SK-N-SH (cell line): ENCODE measurements around the gene GPATCH4. TPM values are rescaled to one million over a fixed set of nuclear protein-coding genes. Genes with fewer than 3 reads are reported as not detected.

ENCODE experiments used
- CTCF ChIA-PET: fragments of 300-600, 350-600 bp; formaldehyde crosslinking; extraction: SDS; loops from one replicate; lab custom pipeline; 2021; lab: Yijun Ruan, JAX
- POLR2A ChIA-PET: fragments of 350-600 bp; sonication (Branson Sonifier 250); formaldehyde crosslinking; extraction: SDS; loops from one replicate; lab custom pipeline; 2020; ENCODE audit warnings: antibody characterized with exemption, inconsistent platforms; lab: Yijun Ruan, JAX
- DNase-seq: peaks from one replicate; pipeline ENCODE4 v3.0.0; 2012
- H2AFZ ChIP-seq: fragments of 200-600 bp; sonication (generic); 2 replicates; pipeline ENCODE4 v1.8.1; 2016; ENCODE audit warnings: antibody characterized with exemption, mild to moderate bottlenecking, low read depth
- H3F3A ChIP-seq: fragments of 200-600 bp; sonication (generic); replicated peaks from 2 replicates; pipeline ENCODE3; 2016; ENCODE audit warnings: antibody characterized with exemption, mild to moderate bottlenecking; ENCODE audit not compliant: insufficient read depth
- H3K27ac ChIP-seq, 2 experiments: fragments of 200-500 bp in 1 of 2; fragments of 200-600 bp in 1 of 2; sonication (Bioruptor generic) in 1 of 2; sonication (generic), shearing (Covaris generic) in 1 of 2; 2 replicates each; pipeline versions ENCODE4 v1.5.1 to v1.6.1; 2014 to 2016; ENCODE audit warnings: low read depth in 2 of 2, inconsistent platforms in 1 of 2, low read length in 1 of 2, mild to moderate bottlenecking in 1 of 2, mixed read lengths in 1 of 2
- H3K27me3 ChIP-seq: fragments of 200-600 bp; sonication (generic), shearing (Covaris generic); 2 replicates; pipeline ENCODE4 v1.6.1; 2016; ENCODE audit warnings: mixed run types; ENCODE audit not compliant: insufficient read depth
- H3K36me3 ChIP-seq, 2 experiments: fragments of 200-500 bp in 1 of 2; fragments of 200-600 bp in 1 of 2; sonication (Bioruptor generic) in 1 of 2; sonication (generic) in 1 of 2; replicated peaks in 1 of 2; 2 replicates each; pipeline versions ENCODE3 to v1.5.1; 2014 to 2016; ENCODE audit warnings: low read length in 1 of 2, mild to moderate bottlenecking in 1 of 2; ENCODE audit not compliant: insufficient read depth in 2 of 2, control insufficient read depth in 1 of 2
- H3K4me1 ChIP-seq, 2 experiments: fragments of 200-500 bp in 1 of 2; fragments of 200-600 bp in 1 of 2; sonication (Bioruptor generic) in 1 of 2; sonication (generic), shearing (Covaris generic) in 1 of 2; 2 replicates each; pipeline versions ENCODE4 v1.5.1 to v1.6.1; 2014 to 2016; ENCODE audit warnings: low read depth in 1 of 2, low read length in 1 of 2, mixed run types in 1 of 2; ENCODE audit not compliant: insufficient read depth in 2 of 2, control insufficient read depth in 1 of 2
- H3K4me2 ChIP-seq: fragments of 200-600 bp; sonication (generic), shearing (Covaris generic); 2 replicates; pipeline ENCODE4 v1.6.1; 2017; ENCODE audit warnings: mixed run types
- H3K4me3 ChIP-seq, 2 experiments: fragments of 200-500 bp in 1 of 2; fragments of 200-600 bp in 1 of 2; sonication (Bioruptor generic) in 1 of 2; sonication (generic), shearing (Covaris generic) in 1 of 2; 2 replicates each; pipeline versions ENCODE4 v1.5.1 to v1.8.1; 2014 to 2016; ENCODE audit warnings: low read depth in 2 of 2, inconsistent platforms in 1 of 2, low read length in 1 of 2, mild to moderate bottlenecking in 1 of 2, mixed read lengths in 1 of 2, moderate library complexity in 1 of 2
- H3K79me2 ChIP-seq: fragments of 200-600 bp; sonication (generic); 2 replicates; pipeline ENCODE4 v1.8.1; 2017; ENCODE audit warnings: mild to moderate bottlenecking; ENCODE audit not compliant: insufficient read depth
- H3K9ac ChIP-seq: fragments of 200-600 bp; sonication (generic); 2 replicates; pipeline ENCODE4 v1.6.1; 2017; ENCODE audit warnings: mixed run types
- H3K9me2 ChIP-seq: fragments of 200-600 bp; sonication (generic); 2 replicates; pipeline ENCODE4 v1.6.1; 2017; ENCODE audit warnings: mixed run types
- H3K9me3 ChIP-seq: fragments of 200-600 bp; sonication (generic); 2 replicates; pipeline ENCODE4 v1.6.1; 2017; ENCODE audit warnings: mixed run types, mild to moderate bottlenecking, moderate library complexity
- H4K20me1 ChIP-seq: fragments of 200-600 bp; sonication (generic); 2 replicates; pipeline ENCODE4 v1.6.1; 2017; ENCODE audit warnings: mild to moderate bottlenecking, mixed run types; ENCODE audit not compliant: insufficient read depth
- CHD2 ChIP-seq: fragments of 150-350 bp; IDR thresholded peaks from 2 replicates; pipeline ENCODE4 v1.6.1; 2018; ENCODE audit warnings: low read length; ENCODE audit not compliant: partially characterized antibody
- ELF1 ChIP-seq: IDR thresholded peaks from 2 replicates; pipeline ENCODE4 v1.4.0; 2012
- EP300 ChIP-seq, 2 experiments: IDR thresholded peaks; 2 replicates each; pipeline versions ENCODE4 v1.4.0 to v1.6.1; 2012; ENCODE audit warnings: borderline replicate concordance in 1 of 2, low read depth in 1 of 2, low read length in 1 of 2
- EZH2phosphoT487 ChIP-seq: fragments of 200-600 bp; sonication (generic); IDR thresholded peaks from 2 replicates; pipeline ENCODE4 v1.6.1; 2017; ENCODE audit warnings: low read depth, mixed run types, mild to moderate bottlenecking, antibody characterized with exemption, moderate library complexity, borderline replicate concordance
- FOXJ3 ChIP-seq: sonication (generic); formaldehyde crosslinking; IDR thresholded peaks from 2 replicates; pipeline ENCODE4 v1.5.1; 2020; ENCODE audit warnings: mild to moderate bottlenecking, missing genetic modification reagents
- FOXM1 ChIP-seq: IDR thresholded peaks from 2 replicates; pipeline ENCODE4 v1.4.0; 2012; ENCODE audit warnings: low read depth, mild to moderate bottlenecking
- GABPA ChIP-seq: IDR thresholded peaks from 2 replicates; pipeline ENCODE4 v1.4.0; 2012; ENCODE audit warnings: low read depth, mild to moderate bottlenecking
- GATA2 ChIP-seq: sonication (generic); formaldehyde crosslinking; IDR thresholded peaks from 2 replicates; pipeline ENCODE4 v1.5.0; 2020; ENCODE audit warnings: mild to moderate bottlenecking, missing genetic modification reagents
- JUND ChIP-seq: IDR thresholded peaks from 2 replicates; pipeline ENCODE4 v1.4.0; 2012
- MEF2A ChIP-seq: IDR thresholded peaks from 2 replicates; pipeline ENCODE4 v1.4.0; 2012; ENCODE audit warnings: low read depth, borderline replicate concordance
- MXI1 ChIP-seq: IDR thresholded peaks from 2 replicates; pipeline ENCODE4 v1.6.1; 2012; ENCODE audit warnings: mild to moderate bottlenecking, low read depth, low read length, improper control_type of control experiment
- NFIC ChIP-seq: IDR thresholded peaks from 2 replicates; pipeline ENCODE4 v1.4.0; 2012; ENCODE audit warnings: borderline replicate concordance
- NRF1 ChIP-seq: IDR thresholded peaks from 2 replicates; pipeline ENCODE4 v1.6.1; 2012; ENCODE audit warnings: low read depth, mild to moderate bottlenecking, low read length
- POLR2AphosphoS5 ChIP-seq: IDR thresholded peaks from 2 replicates; pipeline ENCODE4 v1.6.1; 2012; ENCODE audit warnings: low read depth, low read length
- RAD21 ChIP-seq: IDR thresholded peaks from 2 replicates; pipeline ENCODE4 v1.6.1; 2012; ENCODE audit warnings: mild to moderate bottlenecking, low read length
- RCOR1 ChIP-seq: fragments of 150-350 bp; IDR thresholded peaks from 2 replicates; pipeline ENCODE4 v1.6.1; 2017; ENCODE audit warnings: antibody characterized with exemption, low read length
- RFX5 ChIP-seq: IDR thresholded peaks from 2 replicates; pipeline ENCODE4 v1.6.1; 2012; ENCODE audit warnings: mild to moderate bottlenecking, improper control_type of control experiment, low read length
- RXRA ChIP-seq: IDR thresholded peaks from 2 replicates; pipeline ENCODE4 v1.4.0; 2012; ENCODE audit warnings: low read depth, mild to moderate bottlenecking, borderline replicate concordance
- TAF1 ChIP-seq: IDR thresholded peaks from 2 replicates; pipeline ENCODE4 v1.6.1; 2012; ENCODE audit warnings: low read depth, mild to moderate bottlenecking, low read length, moderate library complexity, borderline replicate concordance
- TCF12 ChIP-seq: IDR thresholded peaks from 2 replicates; pipeline ENCODE4 v1.4.0; 2012
- YY1 ChIP-seq: IDR thresholded peaks from 2 replicates; pipeline ENCODE4 v1.4.0; 2012; ENCODE audit warnings: low read depth, mild to moderate bottlenecking
- WGBS: methylation state at CpG from one replicate; pipeline ENCODE4 v1.1.6; 2017; ENCODE audit warnings: low lambda C conversion rate; 5-methylcytosine and 5-hydroxymethylcytosine counted together
- polyA plus RNA-seq, 3 experiments: library from polyadenylated mRNA; depleted of rRNA; stranded (reverse); fragments of >200 nt; gene quantifications; 2 replicates each; pipeline ENCODE4 v1.2.3, GENCODE V29; 2012
- TF ChIP-seq, protein P1 (sequence below): IDR thresholded peaks from 2 replicates; pipeline ENCODE4 v1.4.0; 2012; ENCODE audit warnings: low read depth
- TF ChIP-seq, protein P2 (sequence below): fragments of 150-350 bp; IDR thresholded peaks from 2 replicates; pipeline ENCODE4 v1.6.1; 2017; ENCODE audit warnings: antibody characterized with exemption, low read length, low read depth, borderline replicate concordance
- TF ChIP-seq, protein P3 (sequence below): IDR thresholded peaks from 2 replicates; pipeline ENCODE4 v1.6.1; 2012; ENCODE audit warnings: mild to moderate bottlenecking, low read depth, low read length, moderate library complexity

GPATCH4 gene
- polyA plus RNA-seq, 1 of the 3 experiments (the other 2 are of a cell fraction): 36.6 TPM

DNA sequence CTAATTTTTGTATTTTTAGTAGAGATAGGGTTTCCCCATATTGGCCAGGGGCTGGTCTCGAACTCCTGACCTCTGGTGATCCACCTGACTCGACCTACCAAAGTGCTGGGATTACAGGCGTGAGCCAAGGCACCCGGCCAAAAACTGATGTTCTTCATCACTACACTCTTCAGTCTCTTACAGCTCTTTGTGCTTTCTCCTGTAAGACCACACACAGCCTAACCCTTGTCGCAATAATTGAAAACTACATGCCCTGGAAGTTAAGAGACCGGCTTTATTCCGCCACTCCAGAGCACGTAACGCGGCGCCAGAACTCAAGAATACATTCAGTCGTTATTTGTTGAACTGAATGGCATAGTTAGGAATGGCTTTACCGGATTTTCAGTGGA, 552 bp downstream of the GPATCH4 start:
- no peaks in the 10 kb centered on the region for H4K20me1 ChIP-seq
- peaks cover 6 to 9% of the 10 kb centered on the region in 2 experiments; a peak in 2 of 4 replicates for H3K4me1 ChIP-seq
- WGBS: under 1% methylated on average over 13 of the region's 13 CpGs
- H3K79me2 ChIP-seq: peaks cover 32% of the 10 kb centered on the region
- H3K9me2 ChIP-seq: no peaks in the 10 kb centered on the region
- no peaks in the 10 kb centered on the region for H3K9me3 ChIP-seq
- H3K36me3 ChIP-seq: peaks cover 31 to 32% of the 10 kb centered on the region in 2 experiments
- POLR2A ChIA-PET: interaction anchor here (1.5 kb wide), 1 partner anchor 9 kb away, joined by 9 read pairs; the partner anchor contains the start of gene NAXE
- H3K4me3 ChIP-seq: peak overlapping the region; percentile 72 to 92
- TF ChIP-seq POLR2AphosphoS5 (no peak), TCF12 (no peak), GATA2 (CRISPR knock-in tag) (no peak), GABPA (no peak), RXRA (no peak), TAF1 (no peak), CHD2 (no peak), RCOR1 (no peak), MXI1 (no peak), RAD21 (no peak), FOXM1 (no peak)
- TF ChIP-seq, all 33 proteins: peak for 0
- Histone ChIP-seq H3K27me3 (no peaks in the 10 kb centered on the region), H2AFZ (peak overlapping the region; percentile 90), H3K9ac (peak overlapping the region; percentile 83), H3K27ac (peak overlapping the region; percentile 85 to 89), H3F3A (peaks cover 10% of the 10 kb centered on the region), H3K4me2 (peak overlapping the region; percentile 85)
- CTCF ChIA-PET: interaction anchor here (0.8 to 4.4 kb wide), 11 partner anchors 8 to 215 kb away, joined by 3 to 24 read pairs (median 3); partner anchors contain the start of genes HAPLN2 and NAXE
- no peak for DNase-seq

DNA sequence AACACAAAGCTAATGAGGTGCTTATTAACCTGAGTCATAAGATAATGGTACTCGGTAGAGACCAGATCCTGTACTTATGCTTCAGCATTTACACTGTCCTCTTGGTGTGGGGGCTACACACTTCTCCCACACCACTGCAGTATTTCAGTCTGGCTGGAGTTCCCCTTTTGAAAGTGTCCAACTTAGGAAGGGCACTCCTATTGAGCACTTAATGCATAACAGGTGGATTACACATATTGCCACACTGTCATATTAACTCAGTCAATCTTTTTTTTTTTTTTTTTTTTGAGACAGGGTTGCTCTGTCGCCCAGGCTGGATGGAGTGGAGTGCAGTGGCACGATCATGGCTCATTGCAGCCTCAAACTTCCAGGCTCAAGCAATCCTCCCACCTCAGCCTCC, 1.5 kb downstream of the GPATCH4 start:
- no peak overlapping the region for H2AFZ ChIP-seq
- no peaks in the 10 kb centered on the region for H3K27me3 ChIP-seq
- peaks cover 10% of the 10 kb centered on the region for H3F3A ChIP-seq
- no peak overlapping the region for H3K9ac ChIP-seq
- H4K20me1 ChIP-seq: no peaks in the 10 kb centered on the region
- H3K36me3 ChIP-seq: peaks cover 40 to 41% of the 10 kb centered on the region in 2 experiments
- no peak for DNase-seq
- H3K79me2 ChIP-seq: peaks cover 32% of the 10 kb centered on the region
- POLR2A ChIA-PET: interaction anchor here (0.6 to 1.5 kb wide), 3 partner anchors 8 to 11 kb away, joined by 4 to 9 read pairs (median 4); partner anchors contain the start of gene NAXE
- 52% methylated on average over 3 of the region's 3 CpGs for WGBS
- no peak overlapping the region for H3K4me3 ChIP-seq
- H3K27ac ChIP-seq: no peak overlapping the region
- no peak for TF ChIP-seq JUND
- no peak for TF ChIP-seq TAF1
- TF ChIP-seq FOXJ3 (CRISPR knock-in tag): no peak
- no peak for TF ChIP-seq GATA2 (CRISPR knock-in tag)
- TF ChIP-seq, protein P1, sequence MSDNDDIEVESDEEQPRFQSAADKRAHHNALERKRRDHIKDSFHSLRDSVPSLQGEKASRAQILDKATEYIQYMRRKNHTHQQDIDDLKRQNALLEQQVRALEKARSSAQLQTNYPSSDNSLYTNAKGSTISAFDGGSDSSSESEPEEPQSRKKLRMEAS: no peak
- no peak for TF ChIP-seq EP300 (IDR thresholded peaks at IDR 0.05; ENCODE audit: borderline replicate concordance in 1 of 2, low read depth in 1 of 2, low read length in 1 of 2)
- TF ChIP-seq, protein P2, sequence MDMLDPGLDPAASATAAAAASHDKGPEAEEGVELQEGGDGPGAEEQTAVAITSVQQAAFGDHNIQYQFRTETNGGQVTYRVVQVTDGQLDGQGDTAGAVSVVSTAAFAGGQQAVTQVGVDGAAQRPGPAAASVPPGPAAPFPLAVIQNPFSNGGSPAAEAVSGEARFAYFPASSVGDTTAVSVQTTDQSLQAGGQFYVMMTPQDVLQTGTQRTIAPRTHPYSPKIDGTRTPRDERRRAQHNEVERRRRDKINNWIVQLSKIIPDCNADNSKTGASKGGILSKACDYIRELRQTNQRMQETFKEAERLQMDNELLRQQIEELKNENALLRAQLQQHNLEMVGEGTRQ: no peak
- no peak for TF ChIP-seq GABPA
- TF ChIP-seq ELF1: no peak
- no peak for TF ChIP-seq RFX5
- TF ChIP-seq MEF2A: no peak
- no peak for TF ChIP-seq YY1
- TF ChIP-seq NRF1: no peak
- TF ChIP-seq EZH2phosphoT487: no peak
- TF ChIP-seq MXI1: no peak
- no peak for TF ChIP-seq NFIC
- TF ChIP-seq, protein P3, sequence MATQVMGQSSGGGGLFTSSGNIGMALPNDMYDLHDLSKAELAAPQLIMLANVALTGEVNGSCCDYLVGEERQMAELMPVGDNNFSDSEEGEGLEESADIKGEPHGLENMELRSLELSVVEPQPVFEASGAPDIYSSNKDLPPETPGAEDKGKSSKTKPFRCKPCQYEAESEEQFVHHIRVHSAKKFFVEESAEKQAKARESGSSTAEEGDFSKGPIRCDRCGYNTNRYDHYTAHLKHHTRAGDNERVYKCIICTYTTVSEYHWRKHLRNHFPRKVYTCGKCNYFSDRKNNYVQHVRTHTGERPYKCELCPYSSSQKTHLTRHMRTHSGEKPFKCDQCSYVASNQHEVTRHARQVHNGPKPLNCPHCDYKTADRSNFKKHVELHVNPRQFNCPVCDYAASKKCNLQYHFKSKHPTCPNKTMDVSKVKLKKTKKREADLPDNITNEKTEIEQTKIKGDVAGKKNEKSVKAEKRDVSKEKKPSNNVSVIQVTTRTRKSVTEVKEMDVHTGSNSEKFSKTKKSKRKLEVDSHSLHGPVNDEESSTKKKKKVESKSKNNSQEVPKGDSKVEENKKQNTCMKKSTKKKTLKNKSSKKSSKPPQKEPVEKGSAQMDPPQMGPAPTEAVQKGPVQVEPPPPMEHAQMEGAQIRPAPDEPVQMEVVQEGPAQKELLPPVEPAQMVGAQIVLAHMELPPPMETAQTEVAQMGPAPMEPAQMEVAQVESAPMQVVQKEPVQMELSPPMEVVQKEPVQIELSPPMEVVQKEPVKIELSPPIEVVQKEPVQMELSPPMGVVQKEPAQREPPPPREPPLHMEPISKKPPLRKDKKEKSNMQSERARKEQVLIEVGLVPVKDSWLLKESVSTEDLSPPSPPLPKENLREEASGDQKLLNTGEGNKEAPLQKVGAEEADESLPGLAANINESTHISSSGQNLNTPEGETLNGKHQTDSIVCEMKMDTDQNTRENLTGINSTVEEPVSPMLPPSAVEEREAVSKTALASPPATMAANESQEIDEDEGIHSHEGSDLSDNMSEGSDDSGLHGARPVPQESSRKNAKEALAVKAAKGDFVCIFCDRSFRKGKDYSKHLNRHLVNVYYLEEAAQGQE: no peak
- CTCF ChIA-PET: interaction anchor here (0.6 to 4.4 kb wide), 13 partner anchors 8 to 337 kb away, joined by 3 to 24 read pairs (median 3); partner anchors contain the start of genes HAPLN2 and NAXE
- peak overlapping the region; percentile 85 for H3K4me2 ChIP-seq
- peaks cover 6 to 9% of the 10 kb centered on the region in 2 experiments; a peak in 2 of 4 replicates for H3K4me1 ChIP-seq
- H3K9me2 ChIP-seq: no peaks in the 10 kb centered on the region
- H3K9me3 ChIP-seq: no peaks in the 10 kb centered on the region
